SIG-M5 (cell line): ENCODE measurements around the gene TDRD6.
"Not testable (repeated sequence)": the region's sequence is repeated elsewhere in the genome, so short reads cannot be mapped to it uniquely, and the experiment has no call there.

Experiments
- DNase-seq: peaks from one replicate; lab custom pipeline; 2025; lab: John Stamatoyannopoulos, UW

Gene TDRD6

GRCh38 chr6:46744159-46744725 is 56.6 kb downstream of the TDRD6 start:
- not testable (repeated sequence) for DNase-seq

- no peak for DNase-seq
Measured at GRCh38 chr6:46745973-46746372, 58.3 kb downstream of the TDRD6 start.

- DNase-seq, result no peak
Measured at GRCh38 chr6:46746696-46747095, 59.0 kb downstream of the TDRD6 start, which contains the start of gene ANKRD66. ANKRD66 (plus strand) TSS chr6:46746933; CDS start chr6:46751949, 5,016 bp downstream.

- DNase-seq, result no peak
Measured at GRCh38 chr6:46748940-46749503, 61.3 kb downstream of the TDRD6 start.

- no peak for DNase-seq
Measured at GRCh38 chr6:46749731-46750130, 62.0 kb downstream of the TDRD6 start.

- no peak for DNase-seq
Measured at GRCh38 chr6:46751658-46752057, 64.0 kb downstream of the TDRD6 start.
